NT2/D1 (cell line): ENCODE results near the gene NF1.

Source experiments
- SUZ12 ChIP-seq: IDR thresholded peaks from 2 replicates; pipeline ENCODE4 v1.6.1; 2011; ENCODE audit not compliant: insufficient read length, insufficient read depth; ENCODE audit errors: extremely low read depth
- YY1 ChIP-seq: IDR thresholded peaks from 2 replicates; pipeline ENCODE4 v1.6.1; 2011; ENCODE audit not compliant: insufficient read length, insufficient read depth
- ZNF274 ChIP-seq: IDR thresholded peaks from 2 replicates; pipeline ENCODE4 v1.6.1; 2011; ENCODE audit warnings: mild to moderate bottlenecking, low read depth, low read length

DNA sequence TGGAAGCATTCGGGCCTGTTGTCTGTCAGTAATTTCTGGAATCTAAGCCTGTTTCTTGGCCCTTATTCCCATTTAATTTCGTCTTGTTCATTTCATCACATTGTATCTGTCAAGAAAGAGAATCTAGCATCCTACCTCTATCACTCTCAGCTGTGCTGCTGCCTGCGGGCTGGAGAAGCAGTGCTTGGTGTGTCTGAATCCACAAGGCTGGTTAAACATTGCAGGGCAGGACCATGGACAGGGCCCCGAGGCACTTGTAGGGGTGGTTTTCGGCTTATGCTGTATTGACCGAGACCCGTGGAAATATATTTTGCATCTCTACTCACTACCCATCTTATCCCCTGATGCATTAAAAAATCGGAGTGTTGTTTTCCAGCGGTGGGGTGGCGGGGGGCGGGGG is 299.8 kb downstream of the NF1 start:
- TF ChIP-seq ZNF274 (no peak), YY1 (no peak), SUZ12 (no peak)
